ENCODE results near the gene PCCA. TPM values are rescaled to one million over a fixed set of nuclear protein-coding genes. Genes with fewer than 3 reads are reported as not detected.
"Not testable (repeated sequence)": the region's sequence is repeated elsewhere in the genome, so short reads cannot be mapped to it uniquely, and the experiment has no call there.

Gene PCCA
- total RNA-seq, 3 donors from 2014 or later, result 46.6 to 69.8 (median 64.7) TPM

DNA sequence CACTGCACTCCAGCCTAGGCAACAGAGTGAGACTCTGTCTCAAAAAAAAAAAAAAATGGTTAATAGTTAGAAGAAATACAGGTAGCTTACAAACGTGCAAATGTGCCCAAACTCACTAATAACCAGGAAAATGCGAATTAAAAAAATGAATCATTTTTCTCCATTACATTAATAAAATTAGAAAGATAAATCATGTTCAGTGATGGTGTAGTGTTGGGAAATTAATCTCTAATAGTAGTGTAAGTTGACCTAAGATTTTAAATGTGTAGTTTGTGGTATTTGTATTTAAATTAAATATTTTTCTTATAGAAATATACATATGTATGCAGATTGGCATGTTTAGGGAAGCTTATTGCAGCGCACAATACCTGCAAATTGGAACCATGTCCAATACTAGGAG is 57.6 kb downstream of the PCCA start:
- Histone ChIP-seq H3K36me3 (no peaks in the 10 kb centered on the region), H3K27ac (no peak overlapping the region), H3K27me3 (no peaks in the 10 kb centered on the region), H3K4me3 (no peak overlapping the region), H3K4me1 (no peaks in the 10 kb centered on the region), H3K9me3 (peaks cover 0 to 11% of the 10 kb centered on the region in 2 donors)
- no peak for DNase-seq (ENCODE audit: low spot score in 2 of 2)
- no peak for TF ChIP-seq POLR2AphosphoS5 (IDR thresholded peaks at IDR 0.05)
- TF ChIP-seq, protein P1, sequence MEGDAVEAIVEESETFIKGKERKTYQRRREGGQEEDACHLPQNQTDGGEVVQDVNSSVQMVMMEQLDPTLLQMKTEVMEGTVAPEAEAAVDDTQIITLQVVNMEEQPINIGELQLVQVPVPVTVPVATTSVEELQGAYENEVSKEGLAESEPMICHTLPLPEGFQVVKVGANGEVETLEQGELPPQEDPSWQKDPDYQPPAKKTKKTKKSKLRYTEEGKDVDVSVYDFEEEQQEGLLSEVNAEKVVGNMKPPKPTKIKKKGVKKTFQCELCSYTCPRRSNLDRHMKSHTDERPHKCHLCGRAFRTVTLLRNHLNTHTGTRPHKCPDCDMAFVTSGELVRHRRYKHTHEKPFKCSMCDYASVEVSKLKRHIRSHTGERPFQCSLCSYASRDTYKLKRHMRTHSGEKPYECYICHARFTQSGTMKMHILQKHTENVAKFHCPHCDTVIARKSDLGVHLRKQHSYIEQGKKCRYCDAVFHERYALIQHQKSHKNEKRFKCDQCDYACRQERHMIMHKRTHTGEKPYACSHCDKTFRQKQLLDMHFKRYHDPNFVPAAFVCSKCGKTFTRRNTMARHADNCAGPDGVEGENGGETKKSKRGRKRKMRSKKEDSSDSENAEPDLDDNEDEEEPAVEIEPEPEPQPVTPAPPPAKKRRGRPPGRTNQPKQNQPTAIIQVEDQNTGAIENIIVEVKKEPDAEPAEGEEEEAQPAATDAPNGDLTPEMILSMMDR (IDR thresholded peaks at IDR 0.05), result no peak
- no peak for TF ChIP-seq POLR2A (IDR thresholded peaks at IDR 0.05)
- intact Hi-C loops (cut with DNase I; ENCODE audit: low total_unique reads), result no loop called here

- H3K9me3 ChIP-seq, result peaks cover 0 to 11% of the 10 kb centered on the region in 2 donors
- no peak overlapping the region for H3K27ac ChIP-seq
- H3K4me3 ChIP-seq, result no peak overlapping the region
- intact Hi-C loops (cut with DNase I; ENCODE audit: low total_unique reads), result no loop called here
- no peaks in the 10 kb centered on the region for H3K27me3 ChIP-seq
- no peak for DNase-seq (ENCODE audit: low spot score in 2 of 2)
- H3K4me1 ChIP-seq, result no peaks in the 10 kb centered on the region
- TF ChIP-seq POLR2AphosphoS5 (IDR thresholded peaks at IDR 0.05) (no peak), POLR2A (IDR thresholded peaks at IDR 0.05) (no peak)
- TF ChIP-seq, protein P1 (IDR thresholded peaks at IDR 0.05), result no peak
- no peaks in the 10 kb centered on the region for H3K36me3 ChIP-seq
Measured at GRCh38 chr13:100147825-100148224, 58.9 kb downstream of the PCCA start.

GRCh38 chr13:100148422-100148821 is 59.5 kb downstream of the PCCA start:
- H3K4me1 ChIP-seq, result no peaks in the 10 kb centered on the region
- H3K36me3 ChIP-seq, result no peaks in the 10 kb centered on the region
- DNase-seq (ENCODE audit: low spot score in 2 of 2), result no peak
- peaks cover 0 to 11% of the 10 kb centered on the region in 2 donors for H3K9me3 ChIP-seq
- no peak overlapping the region for H3K4me3 ChIP-seq
- TF ChIP-seq POLR2AphosphoS5 (IDR thresholded peaks at IDR 0.05), result no peak
- TF ChIP-seq, protein P1 (IDR thresholded peaks at IDR 0.05), result no peak
- TF ChIP-seq POLR2A (IDR thresholded peaks at IDR 0.05), result no peak
- intact Hi-C loops (cut with DNase I; ENCODE audit: low total_unique reads), result no loop called here
- H3K27ac ChIP-seq, result no peak overlapping the region
- H3K27me3 ChIP-seq, result no peaks in the 10 kb centered on the region

DNA sequence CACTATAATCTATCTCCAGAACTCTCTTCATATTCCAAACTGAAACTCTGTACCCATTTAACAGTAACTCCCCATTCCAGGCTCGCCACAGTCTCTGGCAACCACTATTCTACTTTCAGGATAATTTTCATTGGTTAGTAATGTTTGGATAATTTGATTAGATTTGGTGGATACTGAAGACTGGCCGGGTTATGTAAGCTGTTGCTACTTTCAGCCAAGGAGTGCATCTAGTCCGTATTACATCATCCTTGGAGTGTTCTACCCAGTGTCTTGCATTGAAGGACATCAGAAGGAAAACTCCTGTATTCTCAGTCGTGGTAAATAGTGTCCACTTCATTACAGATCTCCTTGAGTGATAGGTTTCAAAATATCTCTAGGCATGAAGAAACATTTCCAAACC is 60.5 kb downstream of the PCCA start:
- H3K4me1 ChIP-seq, result no peaks in the 10 kb centered on the region
- TF ChIP-seq POLR2AphosphoS5 (IDR thresholded peaks at IDR 0.05) (no peak), POLR2A (IDR thresholded peaks at IDR 0.05) (no peak)
- DNase-seq (ENCODE audit: low spot score in 2 of 2), result no peak
- H3K9me3 ChIP-seq, result peaks cover 0 to 11% of the 10 kb centered on the region in 2 donors
- intact Hi-C loops (cut with DNase I; ENCODE audit: low total_unique reads), result no loop called here
- H3K27me3 ChIP-seq, result no peaks in the 10 kb centered on the region
- no peaks in the 10 kb centered on the region for H3K36me3 ChIP-seq
- H3K27ac ChIP-seq, result no peak overlapping the region
- no peak overlapping the region for H3K4me3 ChIP-seq

DNA sequence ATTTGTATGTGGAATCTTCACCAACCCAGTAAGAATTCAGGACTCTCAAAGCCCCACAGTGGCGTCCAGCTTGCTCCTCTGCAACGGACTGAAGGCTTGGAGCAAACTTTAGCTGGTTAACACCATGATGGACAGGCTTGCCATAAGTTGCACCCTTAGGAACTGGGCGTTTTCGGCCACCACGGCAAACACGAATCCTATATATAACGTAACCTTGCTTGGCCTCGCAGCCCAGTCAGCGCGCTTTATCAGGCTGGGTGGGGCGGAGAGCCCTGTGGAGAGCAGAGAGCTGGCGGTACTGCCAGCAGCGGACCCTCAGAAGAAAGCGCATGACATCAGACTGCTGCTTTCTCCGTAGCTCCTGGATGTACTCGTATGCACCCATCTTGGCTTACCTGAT is 61.8 kb downstream of the PCCA start:
- H3K27me3 ChIP-seq; intact Hi-C loops (cut with DNase I; ENCODE audit: low total_unique reads); H3K4me1 ChIP-seq: not testable (repeated sequence)

DNA sequence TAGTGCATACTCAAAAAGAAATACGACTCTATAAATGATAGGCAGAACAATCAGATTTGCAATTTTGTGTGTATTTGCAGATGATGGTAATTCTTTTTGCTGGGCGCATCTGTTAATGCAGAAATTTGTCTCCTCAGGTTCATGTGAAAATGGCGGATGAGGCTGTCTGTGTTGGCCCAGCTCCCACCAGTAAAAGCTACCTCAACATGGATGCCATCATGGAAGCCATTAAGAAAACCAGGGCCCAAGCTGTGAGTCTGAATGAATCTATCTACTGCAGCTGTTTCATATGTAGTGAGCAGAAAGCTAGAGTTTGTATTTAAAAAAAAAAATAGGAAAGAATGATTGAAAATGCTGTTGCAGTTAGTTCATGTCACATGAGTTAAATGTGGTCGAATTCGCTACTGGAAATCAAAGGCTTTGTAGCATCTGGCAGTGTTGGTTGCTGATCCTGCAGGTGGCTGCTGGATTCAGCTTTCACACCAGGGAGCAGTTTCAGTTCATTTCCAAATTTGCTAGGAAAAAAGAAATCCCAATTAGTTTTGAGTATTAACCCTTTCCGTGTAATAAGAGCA is 66.0 kb downstream of the PCCA start:
- Histone ChIP-seq H3K27me3 (no peaks in the 10 kb centered on the region), H3K4me3 (no peak overlapping the region), H3K4me1 (no peaks in the 10 kb centered on the region), H3K27ac (no peak overlapping the region), H3K9me3 (no peaks in the 10 kb centered on the region), H3K36me3 (peaks cover 4% of the 10 kb centered on the region)
- TF ChIP-seq, protein P1 (IDR thresholded peaks at IDR 0.05), result no peak
- TF ChIP-seq POLR2A (IDR thresholded peaks at IDR 0.05) (no peak), POLR2AphosphoS5 (IDR thresholded peaks at IDR 0.05) (no peak)
- intact Hi-C loops (cut with DNase I; ENCODE audit: low total_unique reads), result no loop called here
- DNase-seq (ENCODE audit: low spot score in 2 of 2), result no peak

More for the DNA sequence above, 61.8 kb downstream of the PCCA start:
- peaks cover 0 to 11% of the 10 kb centered on the region in 2 donors for H3K9me3 ChIP-seq
- H3K4me3 ChIP-seq; DNase-seq (ENCODE audit: low spot score in 2 of 2); H3K36me3 ChIP-seq; H3K27ac ChIP-seq: not testable (repeated sequence)

Measured in breast epithelium (tissue), 4 donors.